Testis (tissue), 2 donors: ENCODE measurements around the gene EXOC4.

Experiments
- CTCF ChIP-seq, 3 experiments: fragments of 450-650 bp in 2 of 3; fragments of 200-600 bp in 1 of 3; sonication (generic) in 1 of 3; IDR thresholded peaks; one replicate each; pipeline ENCODE4 v1.5.1; 2016 to 2019; ENCODE audit warnings: antibody characterized with exemption in 3 of 3, mild to moderate bottlenecking in 2 of 3, moderate library complexity in 1 of 3
- POLR2A ChIP-seq: fragments of 450-650 bp; IDR thresholded peaks from one replicate; pipeline ENCODE4 v1.6.1; 2017; ENCODE audit warnings: antibody characterized with exemption, mild to moderate bottlenecking, moderate library complexity

GRCh38 chr7:133573554-133574265 lies 320.8 kb downstream of the EXOC4 start:
- TF ChIP-seq CTCF (IDR thresholded peaks at IDR 0.05) (no peak), POLR2A (no peak)
